GM18511 (cell line): Measurements from ENCODE around the gene IDI2.
"Not testable (repeated sequence)": the region's sequence is repeated elsewhere in the genome, so short reads cannot be mapped to it uniquely, and the experiment has no call there.

Experiments used
- ATAC-seq: cut with Tn5 transposase; IDR thresholded peaks from one replicate; pipeline ENCODE4 v1.9.1; 2021; ENCODE audit warnings: mild to moderate bottlenecking, moderate library complexity; ENCODE audit not compliant: unreplicated experiment

The IDI2 gene

DNA sequence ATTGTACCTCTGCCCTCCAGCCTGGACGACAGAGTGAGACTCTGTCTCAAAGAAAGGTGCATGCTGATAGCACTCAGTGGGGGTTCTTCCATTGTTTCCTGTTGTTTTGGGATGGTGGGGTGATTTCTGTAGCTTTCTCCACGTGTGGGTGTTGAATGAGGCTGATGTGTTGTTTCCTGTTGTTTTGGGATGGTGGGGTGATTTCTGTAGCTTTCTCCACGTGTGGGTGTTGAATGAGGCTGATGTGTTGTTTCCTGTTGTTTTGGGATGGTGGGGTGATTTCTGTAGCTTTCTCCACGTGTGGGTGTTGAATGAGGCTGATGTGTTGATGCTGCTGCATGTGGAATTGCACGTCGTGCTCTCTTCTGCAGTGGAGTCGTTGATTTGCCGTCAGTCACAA lies 15.7 kb downstream of the IDI2 start:
- not testable (repeated sequence) for ATAC-seq

DNA sequence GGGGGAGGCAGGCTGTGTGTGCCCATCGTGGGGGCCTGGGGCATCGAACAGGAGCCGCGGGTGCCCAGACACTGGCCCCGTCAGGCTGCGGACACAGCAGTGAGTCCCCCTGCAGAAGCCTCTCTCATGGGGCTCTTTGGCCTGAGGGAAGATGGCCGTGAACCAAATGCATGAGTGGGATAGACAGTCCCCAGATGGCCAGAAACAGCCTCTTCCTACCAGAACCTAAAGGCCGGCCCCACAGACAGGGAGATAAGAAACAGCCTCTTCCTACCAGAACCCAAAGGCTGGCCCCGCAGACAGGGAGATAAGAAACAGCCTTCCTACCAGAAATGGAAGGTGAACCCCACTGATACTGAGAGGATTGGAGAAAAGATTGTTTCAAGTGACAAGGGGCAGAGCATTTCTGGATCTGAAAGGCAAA lies 16.6 kb downstream of the IDI2 start:
- ATAC-seq = no peak

DNA sequence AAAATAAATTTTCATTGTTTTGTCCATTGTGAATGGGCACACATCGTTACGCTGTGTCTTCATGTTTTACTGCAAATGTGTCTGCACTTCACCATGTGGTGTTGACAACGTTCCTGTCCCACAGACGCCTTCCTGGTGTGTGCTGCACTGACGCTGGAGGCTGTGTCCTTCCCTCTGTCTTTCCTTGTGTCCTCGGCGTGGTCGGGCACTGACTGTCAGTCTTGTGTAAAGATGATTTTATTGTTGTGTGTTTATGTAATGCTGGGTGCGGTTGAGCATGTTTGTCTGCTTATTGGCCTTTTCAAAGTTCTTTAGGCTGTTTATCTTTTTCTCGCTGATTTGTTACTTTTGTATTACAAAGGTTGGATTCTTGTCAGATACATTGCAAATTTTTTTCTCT lies 18.1 kb downstream of the IDI2 start:
- ATAC-seq = no peak

- no peak for ATAC-seq
Measured at GRCh38 chr10:1006573-1006972, 19.1 kb downstream of the IDI2 start.

GRCh38 chr10:1003884-1004670 lies 21.6 kb downstream of the IDI2 start:
- no peak for ATAC-seq

DNA sequence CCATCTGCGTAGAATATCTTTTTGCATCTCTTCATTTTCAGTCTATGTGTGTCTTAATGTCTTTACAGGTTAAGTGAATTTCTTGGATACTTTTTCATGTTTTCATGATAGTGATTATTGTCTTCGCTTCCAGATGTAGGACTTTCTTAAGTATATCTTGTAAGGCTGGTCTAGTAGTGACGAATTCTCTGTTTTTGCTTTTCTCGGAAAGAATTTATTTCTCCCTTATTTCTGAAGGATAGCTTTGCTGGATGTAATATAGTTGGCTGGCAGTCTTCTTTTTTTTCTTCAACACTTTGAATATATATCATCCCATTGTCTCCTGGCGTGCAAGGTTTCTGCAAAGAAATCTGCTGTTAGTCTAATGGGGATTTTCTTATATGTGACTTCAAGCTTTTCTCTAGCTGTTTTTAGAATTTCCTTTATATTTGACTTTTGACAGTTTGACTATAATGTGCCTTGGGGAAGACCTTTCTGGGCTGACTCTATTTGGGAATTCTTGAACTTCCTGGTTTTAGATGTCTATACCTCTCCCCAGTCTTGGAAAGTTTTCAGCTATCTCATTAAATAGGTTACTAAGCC lies 23.1 kb downstream of the IDI2 start:
- ATAC-seq = no peak

DNA sequence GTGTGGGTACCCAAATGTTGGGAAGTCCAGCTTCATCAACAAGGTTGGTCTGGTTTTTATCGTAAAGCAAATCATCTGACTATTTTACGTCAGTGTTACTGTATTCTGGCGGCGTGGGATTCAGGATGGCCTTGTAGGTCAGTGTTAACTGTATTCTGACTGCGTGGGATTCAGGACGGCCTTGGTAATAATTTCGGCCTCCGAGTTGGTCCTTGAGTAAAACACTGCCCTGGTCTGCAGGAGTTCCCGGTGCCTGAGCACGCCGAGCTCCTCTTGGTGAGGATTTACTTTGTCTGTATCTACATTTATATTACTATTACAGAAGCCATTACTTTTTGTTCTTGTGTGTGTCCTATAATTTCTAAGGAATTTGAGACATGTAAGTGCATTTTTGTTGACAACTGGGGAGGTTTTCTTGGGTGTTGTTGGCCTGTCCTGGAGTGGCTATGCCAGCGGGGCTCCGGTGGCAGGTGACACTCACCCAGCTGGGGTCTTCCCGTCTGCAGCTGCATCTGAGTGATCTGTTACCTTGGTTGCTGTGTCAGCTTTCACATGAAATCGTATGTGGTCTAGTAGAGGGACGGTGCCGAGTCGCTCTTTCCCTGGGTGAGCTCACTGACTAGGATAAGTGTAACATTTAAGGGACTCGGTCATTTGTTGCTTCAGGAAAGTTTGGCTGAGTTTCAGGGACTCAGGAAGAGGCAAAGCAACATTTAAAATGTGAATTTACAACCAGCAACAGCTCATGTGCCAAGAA lies 28.2 kb downstream of the IDI2 start:
- no peak for ATAC-seq

GRCh38 chr10:996031-996430 lies 29.6 kb downstream of the IDI2 start:
- ATAC-seq = no peak

- no peak for ATAC-seq
Measured at GRCh38 chr10:995559-995926, 30.1 kb downstream of the IDI2 start.

- no peak for ATAC-seq
Measured at GRCh38 chr10:994836-995558, 30.7 kb downstream of the IDI2 start.

DNA sequence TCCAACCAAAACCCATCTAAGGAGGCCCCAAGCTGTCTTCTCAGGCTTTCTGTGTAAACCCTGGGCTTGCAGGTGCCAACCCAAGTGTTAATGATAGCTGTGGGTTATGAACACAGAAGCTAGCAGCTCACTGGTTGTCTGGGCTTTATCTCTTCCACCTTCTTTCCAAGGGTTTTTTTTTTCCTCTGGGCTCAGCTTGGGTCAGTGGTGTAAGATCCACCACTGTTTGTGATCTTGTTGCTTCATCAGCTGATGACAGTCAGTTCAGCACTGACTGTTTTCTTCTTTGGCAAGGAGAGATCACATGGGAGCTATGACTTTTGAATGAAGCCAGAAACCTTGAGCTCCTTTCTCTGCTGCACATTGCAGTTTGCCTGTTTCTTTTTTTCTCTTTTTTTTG lies 32.8 kb downstream of the IDI2 start:
- ATAC-seq = no peak

DNA sequence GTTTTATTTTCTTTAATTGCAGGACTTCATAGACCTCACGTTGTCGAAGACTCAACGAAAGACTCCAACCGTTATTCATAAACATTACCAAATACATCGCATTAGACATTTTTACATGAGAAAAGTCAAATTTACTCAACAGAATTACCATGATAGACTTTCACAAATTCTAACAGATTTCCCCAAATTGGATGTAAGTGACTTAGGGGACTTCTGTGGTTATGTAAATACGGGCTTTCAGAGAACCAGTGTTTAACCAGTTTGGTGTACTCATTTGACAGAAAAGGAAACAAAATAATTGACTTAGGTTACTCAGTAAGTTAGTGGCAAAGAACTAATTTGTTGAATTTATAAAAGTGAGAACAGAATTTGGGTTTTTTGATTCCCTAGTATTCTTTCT lies 33.2 kb downstream of the IDI2 start:
- ATAC-seq = no peak

DNA sequence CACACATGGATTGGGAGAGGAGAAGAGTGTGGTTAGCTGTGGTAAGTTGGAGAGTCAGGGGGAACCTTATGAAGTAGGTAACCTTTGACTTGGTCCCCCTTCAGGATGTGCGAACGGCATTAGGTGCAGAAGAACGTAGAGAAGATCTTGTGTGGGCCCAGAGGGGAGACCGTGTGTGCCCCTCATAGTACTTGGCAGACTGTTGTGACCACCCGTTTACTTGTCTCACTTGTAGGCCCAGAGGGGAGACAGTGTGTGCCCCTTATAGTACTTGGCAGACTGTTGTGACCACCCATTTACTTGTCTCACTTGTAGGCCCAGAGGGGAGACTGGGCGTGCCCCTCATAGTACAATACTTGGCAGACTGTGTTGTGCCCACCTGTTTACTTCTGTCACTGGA lies 34.9 kb downstream of the IDI2 start:
- no peak for ATAC-seq

GRCh38 chr10:988667-989545 lies 36.8 kb downstream of the IDI2 start:
- peak; percentile 22 for ATAC-seq

DNA sequence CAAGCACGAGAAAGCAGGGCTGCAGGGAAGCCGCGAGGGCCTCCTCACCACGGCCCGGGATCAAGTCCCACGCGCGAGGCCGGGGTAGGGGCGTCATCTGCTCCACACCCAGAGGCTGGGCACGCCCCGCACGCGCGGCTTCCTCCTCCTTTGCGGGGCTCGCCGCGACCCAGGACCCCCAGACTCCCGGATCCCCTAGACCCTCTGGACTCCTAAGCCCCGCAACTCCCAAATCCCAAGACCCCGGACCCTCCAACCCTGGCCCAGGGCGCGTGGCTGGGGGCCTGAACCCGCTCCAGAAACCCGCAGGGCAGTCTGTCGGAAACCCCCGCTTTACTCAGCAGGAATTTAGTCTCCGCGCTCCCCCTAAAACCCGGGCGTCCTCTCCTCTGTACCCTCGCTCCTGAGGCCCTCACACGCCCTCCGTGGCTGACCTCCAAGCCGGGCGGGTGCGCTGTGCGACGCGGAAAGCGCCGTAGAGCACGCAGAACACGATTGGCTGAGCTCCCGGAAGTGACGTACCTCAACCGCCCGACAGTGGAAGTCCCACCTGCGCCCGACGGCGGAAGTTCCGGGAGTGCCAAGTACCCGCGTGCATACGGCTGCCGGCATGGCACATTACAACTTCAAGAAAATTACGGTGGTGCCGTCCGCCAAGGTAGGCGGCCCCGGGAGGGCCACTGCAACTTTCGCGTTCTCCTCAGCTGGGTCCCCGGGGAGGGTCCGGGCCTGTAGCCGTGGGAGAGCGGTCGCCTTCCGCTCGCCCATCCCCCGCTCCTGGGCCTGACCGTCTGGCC lies 37.6 kb downstream of the IDI2 start, which contains the start of gene GTPBP4:
Gene GTPBP4 (plus strand): TSS at position 565 of the 797 bp plus-strand sequence. CDS start 46 bp downstream, at position 611.
- ATAC-seq = peak; percentile 96

DNA sequence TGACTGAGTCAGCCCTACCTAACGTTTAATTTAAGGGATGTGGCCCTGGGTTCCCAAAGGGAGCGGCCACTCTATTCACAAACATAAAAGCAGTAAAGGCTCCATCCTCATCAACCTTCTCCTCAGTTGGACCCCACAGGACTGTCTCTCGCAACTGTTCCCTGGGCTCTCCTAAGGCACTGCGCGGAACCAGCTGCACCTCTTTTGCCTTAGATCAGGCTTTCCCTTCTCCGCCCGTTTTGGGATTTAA lies 38.1 kb downstream of the IDI2 start:
- ATAC-seq = no peak

DNA sequence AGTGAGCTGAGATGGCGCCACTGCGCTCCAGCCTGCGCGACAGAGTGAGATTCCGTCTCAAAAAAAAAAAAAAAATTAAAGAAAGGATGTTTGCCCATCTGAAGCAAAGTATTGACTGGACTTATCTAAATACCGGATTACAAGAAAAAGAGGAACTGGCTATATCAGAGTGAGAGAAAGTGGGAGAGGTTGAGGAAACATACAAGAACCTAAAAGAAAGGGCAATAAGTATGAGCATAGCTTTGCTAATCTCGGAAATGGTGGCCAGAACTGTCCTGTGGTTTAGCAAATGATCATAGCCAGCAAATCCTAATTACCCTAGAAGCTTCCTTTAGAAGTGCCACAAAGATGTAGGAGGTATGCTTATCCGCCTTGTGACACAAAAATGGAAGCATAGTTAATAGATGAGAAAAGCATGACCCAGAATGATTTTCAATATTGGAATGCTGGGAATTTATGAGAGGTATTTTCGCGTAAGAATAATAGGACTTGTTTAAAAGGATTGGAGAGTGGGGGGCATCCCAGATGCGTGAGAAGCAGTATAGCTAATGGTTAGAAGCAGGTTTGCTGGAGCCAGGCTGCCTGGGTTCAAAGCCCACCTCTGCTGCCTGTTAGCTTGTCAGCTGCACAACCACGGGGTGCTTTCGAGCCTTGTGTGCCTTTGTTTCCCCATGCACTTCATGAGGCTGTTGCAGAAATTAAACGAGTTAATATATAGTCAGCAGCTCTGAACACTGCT lies 38.6 kb downstream of the IDI2 start:
- ATAC-seq = no peak

GRCh38 chr10:986137-986825 lies 39.4 kb downstream of the IDI2 start:
- no peak for ATAC-seq

DNA sequence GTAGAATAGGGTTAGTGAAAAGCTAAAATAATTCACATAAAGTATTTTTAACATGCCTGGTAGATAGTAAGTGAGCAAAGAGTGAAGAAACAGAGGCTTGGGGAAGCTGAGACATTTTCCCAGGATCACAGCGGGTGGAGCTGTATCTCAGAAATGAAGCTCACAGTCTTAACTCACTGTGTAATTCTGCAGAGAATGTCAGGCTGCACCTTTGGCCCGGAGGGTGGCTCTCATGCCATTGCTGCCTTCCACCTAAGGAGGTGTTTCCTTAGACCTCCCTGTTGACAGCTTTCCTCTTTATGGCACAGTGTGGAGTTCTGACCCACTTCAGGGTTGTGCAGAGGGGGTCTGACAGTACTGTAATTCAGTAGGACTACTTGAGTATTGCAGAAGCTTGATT lies 40.3 kb downstream of the IDI2 start:
- ATAC-seq = no peak
